Central memory CD8-positive, alpha-beta T cell (primary cell): ENCODE data around the gene BAMBI.

Source experiments
- ATAC-seq: fragments of 150-1000 bp; cut with Tn5 transposase; replicated peaks from 2 replicates; pipeline ENCODE4 v1.10.0; 2022; ENCODE audit warnings: mild to moderate bottlenecking, moderate FRiP score, moderate number of reproducible peaks; ENCODE audit not compliant: poor library complexity, severe bottlenecking; ENCODE audit errors: extremely low read depth
- DNase-seq, 2 donors: peaks; one replicate each; pipeline ENCODE4 v3.0.0; 2021; ENCODE audit warnings: low spot score in 2 of 2
- H3K27ac Mint-ChIP-seq: one replicate; pipeline ENCODE4 v1.8.0; 2022; ENCODE audit warnings: low read depth, mild to moderate bottlenecking, moderate library complexity, mixed read lengths
- H3K27me3 Mint-ChIP-seq: one replicate; pipeline ENCODE4 v1.8.0; 2022; ENCODE audit warnings: mixed read lengths
- H3K36me3 Mint-ChIP-seq: one replicate; pipeline ENCODE4 v1.8.0; 2022; ENCODE audit warnings: mild to moderate bottlenecking, moderate library complexity, mixed read lengths; ENCODE audit not compliant: insufficient read depth
- H3K4me1 Mint-ChIP-seq: one replicate; pipeline ENCODE4 v1.8.0; 2022; ENCODE audit warnings: mixed read lengths
- H3K4me3 Mint-ChIP-seq: one replicate; pipeline ENCODE4 v1.8.0; 2022; ENCODE audit warnings: mild to moderate bottlenecking, moderate library complexity, mixed read lengths
- H3K9me3 Mint-ChIP-seq: one replicate; pipeline ENCODE4 v1.8.0; 2022; ENCODE audit warnings: mixed read lengths

The BAMBI gene

GRCh38 chr10:28661035-28661434, 16.3 kb upstream of the BAMBI start:
- no peak overlapping the region for H3K4me3 Mint-ChIP-seq
- H3K36me3 Mint-ChIP-seq = no peaks in the 10 kb centered on the region
- peaks cover 43% of the 10 kb centered on the region for H3K27me3 Mint-ChIP-seq
- no peaks in the 10 kb centered on the region for H3K9me3 Mint-ChIP-seq
- no peak overlapping the region for H3K27ac Mint-ChIP-seq
- H3K4me1 Mint-ChIP-seq = peaks cover 5% of the 10 kb centered on the region
- DNase-seq (no peak), ATAC-seq (no peak)

GRCh38 chr10:28663576-28664368, 13.5 kb upstream of the BAMBI start:
- DNase-seq (peak; percentile 23 to 36), ATAC-seq (peak; percentile 68)
- Mint-ChIP-seq H3K4me3 (no peak overlapping the region), H3K36me3 (no peaks in the 10 kb centered on the region), H3K27me3 (peaks cover 70% of the 10 kb centered on the region), H3K4me1 (peaks cover 12% of the 10 kb centered on the region), H3K9me3 (no peaks in the 10 kb centered on the region), H3K27ac (no peak overlapping the region)

DNA sequence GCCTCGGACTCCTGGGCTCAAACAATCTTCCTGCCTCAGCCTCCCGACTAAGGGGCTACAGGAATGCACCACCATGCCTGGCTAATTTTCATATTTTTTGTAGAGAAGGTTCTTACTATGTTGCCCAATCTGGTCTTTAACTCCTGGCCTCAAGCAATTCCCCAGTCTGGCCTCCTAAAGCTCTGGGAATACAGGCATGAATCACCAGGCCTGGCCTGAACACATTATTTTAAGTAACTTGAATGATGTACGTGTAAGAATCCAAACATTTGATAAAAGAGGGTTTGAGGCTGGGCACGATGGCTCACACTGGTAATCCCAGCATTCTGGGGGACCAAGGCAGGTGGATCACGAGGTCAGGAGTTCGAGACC, 13.0 kb upstream of the BAMBI start:
- peaks cover 76% of the 10 kb centered on the region for H3K27me3 Mint-ChIP-seq

GRCh38 chr10:28666751-28667467, 10.4 kb upstream of the BAMBI start:
- Mint-ChIP-seq H3K4me1 (peaks cover 17% of the 10 kb centered on the region), H3K36me3 (no peaks in the 10 kb centered on the region), H3K9me3 (no peaks in the 10 kb centered on the region), H3K4me3 (no peak overlapping the region), H3K27ac (no peak overlapping the region), H3K27me3 (peaks cover 87% of the 10 kb centered on the region)
- no peak for ATAC-seq
- no peak for DNase-seq

More for the DNA sequence above, 13.0 kb upstream of the BAMBI start:
- H3K27ac Mint-ChIP-seq = no peak overlapping the region
- ATAC-seq (no peak), DNase-seq (no peak)
- no peak overlapping the region for H3K4me3 Mint-ChIP-seq
- H3K9me3 Mint-ChIP-seq = no peaks in the 10 kb centered on the region
- peaks cover 17% of the 10 kb centered on the region for H3K4me1 Mint-ChIP-seq
- H3K36me3 Mint-ChIP-seq = no peaks in the 10 kb centered on the region

- DNase-seq (peak in 1 of 2 donors; percentile 16), ATAC-seq (peak; percentile 54)
- Mint-ChIP-seq H3K9me3 (no peaks in the 10 kb centered on the region), H3K4me1 (peaks cover 16% of the 10 kb centered on the region), H3K36me3 (no peaks in the 10 kb centered on the region), H3K27me3 (peaks cover 88% of the 10 kb centered on the region), H3K27ac (no peak overlapping the region), H3K4me3 (peak overlapping the region; percentile 56)
These were observed 8.7 kb upstream of the BAMBI start for GRCh38 chr10:28668363-28669226.

GRCh38 chr10:28669227-28670173, 7.8 kb upstream of the BAMBI start:
- peaks cover 12% of the 10 kb centered on the region for H3K4me1 Mint-ChIP-seq
- peaks cover 90% of the 10 kb centered on the region for H3K27me3 Mint-ChIP-seq
- no peak for DNase-seq
- no peaks in the 10 kb centered on the region for H3K9me3 Mint-ChIP-seq
- H3K27ac Mint-ChIP-seq = no peak overlapping the region
- ATAC-seq = no peak
- H3K4me3 Mint-ChIP-seq = peak overlapping the region; percentile 56
- H3K36me3 Mint-ChIP-seq = no peaks in the 10 kb centered on the region

- DNase-seq = no peak
- Mint-ChIP-seq H3K9me3 (no peaks in the 10 kb centered on the region), H3K36me3 (no peaks in the 10 kb centered on the region)
These were observed 2.5 kb upstream of the BAMBI start for GRCh38 chr10:28674782-28675181.

GRCh38 chr10:28676326-28676967, 874 bp upstream of the BAMBI start:
- H3K36me3 Mint-ChIP-seq = no peaks in the 10 kb centered on the region
- DNase-seq (no peak), ATAC-seq (no peak)
- peak overlapping the region; percentile 73 for H3K4me3 Mint-ChIP-seq
- H3K27me3 Mint-ChIP-seq = peaks cover 83% of the 10 kb centered on the region
- no peaks in the 10 kb centered on the region for H3K9me3 Mint-ChIP-seq
- no peak overlapping the region for H3K27ac Mint-ChIP-seq
- H3K4me1 Mint-ChIP-seq = peaks cover 14% of the 10 kb centered on the region

More at GRCh38 chr10:28674782-28675181, 2.5 kb upstream of the BAMBI start:
- no peak for ATAC-seq
- peaks cover 11% of the 10 kb centered on the region for H3K4me1 Mint-ChIP-seq
- no peak overlapping the region for H3K4me3 Mint-ChIP-seq
- no peak overlapping the region for H3K27ac Mint-ChIP-seq
- peaks cover 77% of the 10 kb centered on the region for H3K27me3 Mint-ChIP-seq

GRCh38 chr10:28677888-28678686, 766 bp downstream of the BAMBI start:
- peak overlapping the region; percentile 67 for H3K4me3 Mint-ChIP-seq
- ATAC-seq (no peak), DNase-seq (no peak)
- no peak overlapping the region for H3K27ac Mint-ChIP-seq
- peaks cover 14% of the 10 kb centered on the region for H3K4me1 Mint-ChIP-seq
- H3K9me3 Mint-ChIP-seq = no peaks in the 10 kb centered on the region
- H3K36me3 Mint-ChIP-seq = no peaks in the 10 kb centered on the region
- peaks cover 87% of the 10 kb centered on the region for H3K27me3 Mint-ChIP-seq

DNA sequence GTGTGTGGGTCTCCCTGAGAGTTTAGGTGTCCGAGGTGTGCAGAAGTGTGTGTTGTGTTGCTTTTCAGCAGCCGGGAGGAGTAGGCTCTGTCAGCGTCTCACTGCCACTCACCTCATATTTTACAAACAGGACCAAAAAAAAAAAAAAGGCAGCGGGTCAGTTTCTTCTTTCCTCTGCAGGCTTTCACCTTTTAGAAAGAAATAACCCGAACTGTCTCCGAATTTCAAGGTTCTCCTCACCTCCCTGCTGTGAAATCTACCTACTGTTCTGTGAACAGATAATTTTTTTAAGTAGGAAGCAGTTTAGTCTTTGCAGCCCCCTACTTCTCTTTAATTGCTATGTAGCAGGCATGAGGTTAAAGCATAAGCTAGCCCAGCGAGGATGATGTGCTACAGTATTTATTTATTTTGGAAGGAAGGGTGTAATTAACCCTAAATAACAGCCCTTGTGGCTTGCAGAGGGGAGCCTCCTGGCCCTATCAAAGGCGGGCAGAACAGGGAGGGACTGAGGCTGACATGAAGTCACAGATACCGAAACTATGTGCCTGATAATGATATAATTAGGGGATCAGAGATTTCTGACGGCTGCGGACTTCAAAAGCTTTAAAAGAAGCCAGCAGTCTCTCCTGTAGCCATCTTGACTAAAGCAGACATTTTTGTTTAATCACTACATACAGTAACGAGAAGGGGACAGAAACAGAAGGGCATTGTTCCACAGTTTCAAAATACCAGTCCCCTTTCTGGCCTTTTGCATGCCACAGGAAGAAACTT, 1.6 kb downstream of the BAMBI start:
- Mint-ChIP-seq H3K27me3 (peaks cover 86% of the 10 kb centered on the region), H3K27ac (no peak overlapping the region), H3K36me3 (no peaks in the 10 kb centered on the region), H3K9me3 (no peaks in the 10 kb centered on the region), H3K4me3 (peak overlapping the region; percentile 67), H3K4me1 (peaks cover 14% of the 10 kb centered on the region)
- no peak for ATAC-seq
- DNase-seq = no peak
